Mammary epithelial cell (primary cell): ENCODE measurements around the gene RASA2.

Experiments
- CTCF ChIP-seq, 2 donors: IDR thresholded peaks in 1 of 2; conservative IDR thresholded peaks in 1 of 2; 2 replicates each; pipeline ENCODE4 v1.5.1; 2011 to 2012; ENCODE audit warnings: inconsistent platforms in 2 of 2, low read length in 2 of 2, mild to moderate bottlenecking in 2 of 2, control low read depth in 1 of 2, low read depth in 1 of 2; ENCODE audit not compliant: insufficient read depth in 1 of 2; ENCODE audit errors: extremely low read depth in 1 of 2
- EZH2 ChIP-seq: IDR thresholded peaks from 2 replicates; pipeline ENCODE4 v1.6.1; 2012; ENCODE audit warnings: low read length, inconsistent platforms, borderline replicate concordance

DNA sequence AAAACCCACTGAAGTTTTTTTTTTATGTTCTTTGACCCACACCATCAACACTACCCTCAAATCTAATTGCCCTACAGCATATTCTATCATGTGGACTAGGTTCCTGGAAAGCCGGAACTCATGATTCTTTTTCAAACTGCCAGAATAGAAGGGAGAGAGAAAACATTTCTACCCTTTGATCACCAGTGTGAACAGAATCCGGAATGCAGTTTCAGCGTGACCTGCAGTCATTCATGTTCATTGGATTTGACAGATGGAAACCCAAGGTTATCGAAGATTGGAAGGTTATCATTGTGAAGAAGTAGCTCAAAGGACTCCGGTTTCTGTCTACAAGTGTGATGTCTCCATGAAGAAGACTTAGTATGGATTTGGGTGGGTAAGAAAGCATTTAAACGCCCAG, 39.4 kb upstream of the RASA2 start:
- TF ChIP-seq CTCF (conservative IDR thresholded peaks at IDR 0.05 in 1 of 2, IDR thresholded peaks at IDR 0.05 in 1 of 2; ENCODE audit: extremely low read depth in 1 of 2, insufficient read depth in 1 of 2, low read depth in 1 of 2, low read length in 2 of 2): no peak
- TF ChIP-seq EZH2: no peak
